ENCODE data around the gene IL13. TPM values are rescaled to one million over a fixed set of nuclear protein-coding genes. Genes with fewer than 3 reads are reported as not detected.

Gene IL13
- polyA plus RNA-seq, 12 donors, result 0.18 to 0.29 TPM; not detected in 10

DNA sequence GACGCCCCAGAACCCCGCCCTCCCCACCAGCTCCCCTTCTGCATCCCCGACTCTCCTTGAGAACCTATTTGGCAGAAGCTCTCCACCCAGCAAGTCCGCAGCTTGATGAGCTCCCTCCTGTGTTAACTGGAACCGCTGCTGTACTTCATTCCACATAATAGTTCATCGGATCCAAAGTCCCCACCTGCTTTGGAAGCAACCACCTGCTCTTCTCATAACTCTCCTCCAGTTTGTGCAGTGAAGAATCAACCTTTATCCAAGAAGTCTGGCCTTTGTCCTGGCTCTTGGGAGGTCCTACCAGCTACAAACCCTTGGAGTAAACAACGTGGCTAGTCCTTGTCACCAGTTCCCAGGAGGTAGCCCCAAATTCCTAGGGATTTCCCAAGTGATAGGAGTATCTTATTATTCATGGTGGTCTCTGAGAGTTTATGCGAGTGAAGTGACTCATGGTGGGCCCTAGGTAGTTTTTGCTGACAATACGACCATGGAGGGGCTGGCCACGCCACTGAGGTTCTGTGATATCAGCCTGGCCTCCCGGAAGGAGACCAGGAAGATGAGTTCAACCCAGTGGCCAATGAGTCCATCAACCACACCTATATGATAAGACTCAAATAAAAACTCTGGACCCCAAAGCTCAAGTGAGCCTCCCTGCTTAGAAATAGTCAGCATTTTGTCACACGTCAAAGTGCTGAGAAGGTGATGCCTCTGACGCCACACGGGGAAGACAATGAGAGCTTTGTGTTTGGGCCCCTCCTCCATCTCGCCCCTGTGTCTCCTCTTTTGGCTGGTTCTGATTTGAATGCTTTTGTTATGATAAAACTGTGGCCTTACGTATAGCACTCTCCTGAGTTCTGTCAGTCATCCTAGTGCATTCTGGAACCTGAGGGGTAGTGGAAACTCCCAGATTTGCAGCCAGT lies 12.3 kb downstream of the IL13 start:
- DNase-seq, result no peak

DNA sequence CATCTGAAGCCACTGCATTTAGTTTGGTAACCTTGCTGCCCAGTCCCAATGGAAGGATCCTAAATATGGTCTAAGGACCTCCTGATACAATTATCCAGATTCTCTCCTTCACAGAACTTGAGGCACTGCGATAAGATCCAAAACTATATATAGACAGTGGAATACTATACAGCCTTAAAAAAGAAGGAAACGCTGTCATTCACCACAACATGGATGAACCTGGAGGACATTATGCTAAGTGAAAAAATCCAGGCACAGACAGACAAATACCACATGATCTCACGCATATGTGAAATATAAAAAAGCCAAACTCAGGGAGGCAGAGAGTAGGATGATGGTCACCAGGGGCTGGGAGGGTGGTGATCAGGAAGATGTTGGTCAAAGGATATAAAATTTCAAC lies 13.0 kb downstream of the IL13 start:
- DNase-seq, result no peak

DNA sequence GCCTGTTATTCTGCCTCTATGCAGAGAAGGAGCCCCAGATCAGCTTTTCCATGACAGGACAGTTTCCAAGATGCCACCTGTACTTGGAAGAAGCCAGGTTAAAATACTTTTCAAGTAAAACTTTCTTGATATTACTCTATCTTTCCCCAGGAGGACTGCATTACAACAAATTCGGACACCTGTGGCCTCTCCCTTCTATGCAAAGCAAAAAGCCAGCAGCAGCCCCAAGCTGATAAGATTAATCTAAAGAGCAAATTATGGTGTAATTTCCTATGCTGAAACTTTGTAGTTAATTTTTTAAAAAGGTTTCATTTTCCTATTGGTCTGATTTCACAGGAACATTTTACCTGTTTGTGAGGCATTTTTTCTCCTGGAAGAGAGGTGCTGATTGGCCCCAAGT lies 15.5 kb downstream of the IL13 start:
- DNase-seq, result no peak

- DNase-seq, result no peak
Measured at GRCh38 chr5:132673939-132674630, 16.1 kb downstream of the IL13 start, which contains the start of gene IL4. IL4 (plus strand) TSS chr5:132673989; CDS start chr5:132674051, 62 bp downstream.

DNA sequence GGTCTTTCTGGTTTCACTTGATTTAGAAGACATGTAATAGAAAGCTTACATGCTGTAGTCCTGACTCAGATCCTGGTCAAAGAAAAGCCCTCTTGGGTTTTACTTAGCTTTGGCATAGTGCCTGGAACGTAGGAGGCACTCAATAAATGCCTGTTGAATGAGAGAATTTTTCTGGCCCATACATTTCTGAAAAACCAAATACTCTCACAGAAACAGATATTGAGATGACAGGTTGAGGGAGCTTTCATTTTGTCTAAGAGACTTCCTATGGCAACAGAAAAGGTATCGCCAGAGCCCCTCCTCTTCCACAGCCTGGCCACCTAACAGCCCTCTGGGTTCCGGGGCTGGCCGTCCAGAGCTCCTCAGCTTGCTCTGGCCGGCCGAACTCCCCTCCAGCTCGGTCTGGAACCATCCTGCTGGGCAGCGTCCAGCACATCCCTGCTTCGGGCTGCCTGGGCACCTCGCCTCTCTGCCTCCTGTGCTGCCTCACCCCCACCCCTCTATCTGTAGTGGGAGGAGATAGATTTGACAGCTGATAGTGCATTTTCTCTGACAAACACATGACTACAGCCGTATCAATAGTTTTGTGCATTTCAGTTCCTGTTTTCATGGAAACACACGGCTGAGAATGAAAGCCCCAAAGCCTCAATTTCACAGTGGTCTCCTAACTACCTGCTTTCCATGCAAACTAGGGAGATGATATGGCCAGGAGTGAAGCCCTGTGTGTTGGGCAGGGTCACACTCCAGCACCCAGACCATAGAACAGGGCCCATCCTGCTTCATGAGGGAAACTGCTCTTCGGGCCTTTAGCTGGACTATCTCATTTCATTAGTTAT lies 16.9 kb downstream of the IL13 start:
- peak; percentile 23 for DNase-seq

GRCh38 chr5:132675936-132676689 lies 18.1 kb downstream of the IL13 start:
- no peak for DNase-seq

DNA sequence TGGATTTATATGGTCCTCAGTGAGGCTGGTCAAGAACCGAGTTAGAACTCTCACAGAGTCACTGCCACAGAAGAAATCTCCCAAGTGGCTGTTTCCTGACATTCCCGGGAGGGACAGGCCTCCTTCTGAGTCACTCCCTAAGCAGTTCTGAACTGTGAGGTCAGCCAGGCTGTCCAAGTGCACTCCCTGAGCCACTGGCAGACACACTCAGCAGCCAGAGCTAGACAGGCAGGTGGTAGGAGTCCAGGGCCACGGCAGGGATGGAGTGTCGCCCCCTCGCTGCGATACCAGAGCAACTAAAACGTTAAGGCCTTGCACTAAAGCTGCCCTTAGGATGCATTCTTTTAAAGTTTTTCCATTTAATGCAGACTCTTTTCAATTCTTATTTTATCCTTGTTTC lies 19.2 kb downstream of the IL13 start:
- DNase-seq, result no peak

DNA sequence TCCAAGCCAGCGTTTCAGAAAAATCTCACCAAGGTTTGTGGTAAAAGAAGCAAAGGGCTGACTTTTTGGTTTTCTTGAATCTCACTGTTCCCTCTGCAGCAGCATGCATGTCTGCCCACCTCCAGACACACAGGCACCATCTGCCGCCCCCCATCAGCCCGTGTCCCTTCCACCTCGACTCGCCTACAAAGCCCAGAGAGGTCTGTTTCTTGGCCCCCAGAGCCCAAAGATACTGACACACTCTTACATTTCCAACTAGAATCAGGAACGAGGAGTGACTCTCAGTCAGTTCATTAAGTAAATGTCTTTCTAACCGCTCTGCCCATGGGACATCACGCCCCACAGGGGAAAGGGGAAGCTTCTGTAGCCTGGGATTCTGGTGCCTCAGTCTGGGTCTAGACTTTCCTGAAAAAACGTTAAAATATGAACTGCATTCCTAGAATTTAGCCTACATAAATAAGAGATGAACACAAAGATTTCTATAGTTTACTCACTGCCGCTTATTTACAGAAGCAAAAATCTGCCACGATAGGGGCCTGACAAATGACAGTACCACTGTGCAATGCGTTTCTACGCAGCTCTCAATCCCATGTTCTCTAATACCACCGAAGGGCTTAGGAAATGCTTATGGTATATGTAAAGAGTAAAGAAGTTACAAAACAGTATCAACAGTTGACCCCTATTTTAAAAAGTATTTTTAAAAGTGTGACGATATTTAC lies 19.9 kb downstream of the IL13 start:
- no peak for DNase-seq

DNA sequence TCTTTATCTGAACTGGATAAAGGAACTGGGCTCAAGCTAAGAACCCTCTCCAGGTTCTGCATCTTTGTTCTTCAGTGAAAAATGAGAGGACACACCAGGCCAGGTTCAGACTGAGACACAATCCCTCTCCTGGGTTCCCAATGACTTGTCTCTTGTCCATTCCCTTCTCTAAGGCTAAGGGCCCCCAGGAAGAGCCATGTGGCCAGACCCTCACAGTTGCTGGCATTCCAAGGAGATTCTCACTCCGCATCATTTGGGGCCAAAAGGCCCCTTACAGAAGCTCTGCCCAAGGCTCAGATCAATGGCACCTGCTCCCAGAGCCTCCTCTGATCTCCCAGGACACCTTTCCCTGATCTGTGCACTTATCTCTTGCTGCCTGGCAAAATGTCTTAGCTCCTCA lies 20.8 kb downstream of the IL13 start:
- no peak for DNase-seq

DNA sequence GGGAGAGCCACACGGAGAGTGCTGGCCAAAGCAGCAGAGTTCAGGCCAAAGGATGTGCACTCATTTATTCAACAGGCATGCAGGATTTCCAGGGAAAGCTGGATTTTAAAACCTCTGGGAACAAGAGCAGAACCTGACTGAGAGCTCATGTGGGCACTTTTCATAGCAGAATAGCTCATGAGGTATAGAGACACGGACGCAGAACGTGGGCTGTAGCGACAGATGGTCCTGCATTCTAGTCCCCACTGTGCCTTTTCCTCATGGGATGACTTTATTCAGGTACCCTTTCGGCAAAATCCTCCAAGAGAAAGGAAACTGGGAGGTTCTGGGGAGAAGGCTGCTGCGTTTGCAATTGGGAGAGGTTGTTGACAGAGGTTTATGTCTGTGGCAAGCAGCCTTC lies 21.2 kb downstream of the IL13 start:
- no peak for DNase-seq

DNA sequence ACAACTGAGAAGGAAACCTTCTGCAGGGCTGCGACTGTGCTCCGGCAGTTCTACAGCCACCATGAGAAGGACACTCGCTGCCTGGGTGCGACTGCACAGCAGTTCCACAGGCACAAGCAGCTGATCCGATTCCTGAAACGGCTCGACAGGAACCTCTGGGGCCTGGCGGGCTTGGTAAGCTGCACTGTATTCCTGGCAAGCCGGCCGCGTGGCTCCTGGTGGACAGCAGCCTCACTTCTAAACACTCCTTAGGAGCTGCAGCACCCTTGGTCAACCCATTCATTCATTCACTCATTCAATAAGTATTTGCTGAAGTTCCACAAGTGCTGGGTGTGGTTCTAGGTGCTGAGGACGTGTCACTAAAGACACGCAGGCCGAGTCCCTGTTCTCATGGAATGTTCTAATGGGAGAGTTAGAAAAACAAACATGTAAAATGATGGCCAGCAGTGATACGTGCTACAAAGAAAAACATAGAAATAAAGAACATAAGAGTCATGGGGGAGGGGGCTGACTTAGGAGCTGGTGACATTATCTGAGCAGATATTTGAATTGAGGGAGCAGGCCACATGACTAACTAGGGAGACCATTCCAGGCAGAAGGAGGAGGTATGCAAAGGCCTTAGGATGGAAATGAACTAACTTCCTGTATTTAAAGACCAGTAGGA lies 21.9 kb downstream of the IL13 start:
- DNase-seq, result no peak

- no peak for DNase-seq
Measured at GRCh38 chr5:132680780-132681475, 23.0 kb downstream of the IL13 start.

DNA sequence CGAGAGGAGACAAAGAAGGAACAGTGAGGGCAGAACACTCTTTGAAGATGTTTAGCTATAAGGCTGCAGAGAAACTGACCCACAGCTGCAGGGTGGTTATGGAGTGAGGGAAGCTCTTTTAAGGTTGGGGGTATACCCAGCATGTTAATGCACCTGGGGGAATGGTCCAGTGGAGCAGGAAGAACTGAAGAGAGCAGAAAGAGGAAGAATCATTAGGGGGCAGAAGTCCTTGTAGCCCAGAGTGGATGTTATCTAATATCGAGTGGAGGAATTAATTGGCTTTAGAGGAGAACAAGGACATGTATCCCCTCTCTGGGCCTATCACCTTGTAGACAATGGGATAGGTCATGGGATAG lies 23.5 kb downstream of the IL13 start:
- DNase-seq, result no peak

GRCh38 chr5:132681983-132682382 lies 24.0 kb downstream of the IL13 start:
- DNase-seq, result no peak

DNA sequence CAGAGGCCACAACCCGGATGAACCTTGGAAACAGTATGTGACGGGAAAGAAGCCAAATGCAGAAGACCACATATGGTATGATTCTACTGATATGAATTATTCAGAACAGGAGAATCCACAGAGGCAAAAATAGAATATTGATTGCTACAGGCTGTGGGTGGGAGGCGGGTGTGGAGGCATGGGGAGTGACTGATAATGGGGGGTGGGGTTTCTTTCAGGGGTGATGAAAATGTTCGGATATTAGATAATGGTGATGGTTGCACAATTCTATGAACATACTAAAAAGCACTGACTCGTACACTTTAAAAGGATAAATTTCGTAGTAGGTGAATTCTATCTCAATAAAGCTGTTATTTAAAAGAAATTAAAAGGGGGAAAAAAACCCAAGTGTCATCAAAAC lies 26.5 kb downstream of the IL13 start:
- DNase-seq, result no peak

GRCh38 chr5:132684922-132685720 lies 27.1 kb downstream of the IL13 start:
- no peak for DNase-seq

DNA sequence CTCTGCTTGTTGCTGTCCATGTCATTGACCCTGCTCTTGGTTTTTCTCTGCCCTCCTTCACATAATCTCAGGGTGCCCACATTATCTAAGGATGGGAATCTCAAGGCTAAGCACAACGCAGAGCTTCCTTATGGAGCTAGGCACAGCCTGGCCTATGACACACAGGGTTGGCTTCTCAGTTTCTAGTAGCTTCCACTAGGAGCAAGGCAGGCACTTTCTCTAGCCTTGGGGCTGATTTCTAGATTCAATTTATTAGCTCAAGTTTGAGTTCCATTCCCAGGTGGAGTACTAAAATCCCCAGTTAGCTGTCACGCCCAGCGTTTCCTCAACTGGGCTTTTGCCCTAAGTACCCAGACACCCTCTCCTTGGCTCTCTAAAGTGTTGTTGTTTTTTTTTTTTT lies 28.2 kb downstream of the IL13 start:
- DNase-seq, result no peak

DNA sequence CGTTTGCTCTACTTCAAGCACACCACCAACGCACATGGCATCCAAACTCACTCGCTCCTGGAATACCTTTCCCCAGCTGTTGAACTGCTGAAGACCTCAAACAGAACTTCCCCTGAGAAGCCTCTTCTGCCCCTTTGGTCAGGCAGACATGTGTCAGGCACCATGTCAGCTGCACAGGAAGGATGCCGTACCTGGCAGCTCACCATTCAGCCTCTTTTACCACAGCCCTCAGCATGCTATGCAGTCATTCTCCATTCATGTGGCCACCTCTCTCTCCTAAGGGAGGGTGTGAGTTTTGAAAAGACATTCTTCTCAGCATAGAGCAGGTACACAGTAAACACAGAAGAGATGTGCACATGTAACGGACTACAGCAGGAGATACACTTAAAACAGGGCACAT lies 30.0 kb downstream of the IL13 start:
- DNase-seq, result no peak

Measured in muscle of arm (tissue), 12 donors.